Measurements from ENCODE around the gene HSD11B1. TPM values are rescaled to one million over a fixed set of nuclear protein-coding genes. Genes with fewer than 3 reads are reported as not detected.

HSD11B1 gene
- total and polyA plus RNA-seq, 4 donors: 0.09 to 488 (median 304) TPM

DNA sequence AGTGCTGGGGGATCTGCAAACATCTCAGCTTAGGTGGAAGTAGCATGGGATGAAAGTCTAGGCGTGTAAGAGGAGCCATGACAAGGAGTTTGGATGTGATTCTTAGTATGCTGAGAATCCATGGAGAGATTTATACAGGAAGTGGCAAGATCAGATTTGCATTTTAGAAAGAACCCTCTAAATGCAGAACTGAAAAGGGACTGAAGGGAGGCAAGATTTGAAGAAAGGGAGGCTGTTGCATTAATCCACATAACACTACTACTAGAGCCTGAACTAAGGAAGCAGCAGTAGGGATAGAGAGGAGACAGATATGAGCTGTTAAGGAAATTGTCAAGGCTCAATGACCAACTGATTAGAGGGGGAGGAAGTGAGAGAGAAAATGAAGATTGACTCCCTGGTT lies 69.9 kb downstream of the HSD11B1 start:
- H3K9ac ChIP-seq (ENCODE audit: low read depth in 1 of 2, low read length in 2 of 2): no peak overlapping the region
- 94% methylated on average over 1 of the region's 1 CpG for WGBS
- TF ChIP-seq EGR1 (IDR thresholded peaks at IDR 0.05; ENCODE audit: low read depth in 2 of 2): no peak
- TF ChIP-seq, protein P1, sequence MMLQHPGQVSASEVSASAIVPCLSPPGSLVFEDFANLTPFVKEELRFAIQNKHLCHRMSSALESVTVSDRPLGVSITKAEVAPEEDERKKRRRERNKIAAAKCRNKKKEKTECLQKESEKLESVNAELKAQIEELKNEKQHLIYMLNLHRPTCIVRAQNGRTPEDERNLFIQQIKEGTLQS (IDR thresholded peaks at IDR 0.05): no peak
- no peak for TF ChIP-seq TAF1 (conservative IDR thresholded peaks at IDR 0.05)
- no peak overlapping the region for H3K4me3 ChIP-seq (ENCODE audit: low read depth in 1 of 3, low read length in 3 of 3)
- no peaks in the 10 kb centered on the region for H3K36me3 ChIP-seq (ENCODE audit: control insufficient read depth in 4 of 4, insufficient read depth in 3 of 4, low read depth in 1 of 4, low read length in 3 of 4)
- no peaks in the 10 kb centered on the region for H3K27me3 ChIP-seq (ENCODE audit: control insufficient read depth in 4 of 4, insufficient read depth in 4 of 4, low read length in 3 of 4)
- no peaks in the 10 kb centered on the region for H3K9me3 ChIP-seq (ENCODE audit: control insufficient read depth in 4 of 4, low read length in 3 of 4)
- no peaks in the 10 kb centered on the region for H3K4me1 ChIP-seq (ENCODE audit: control insufficient read depth in 4 of 4, insufficient read depth in 4 of 4, low read length in 3 of 4)
- no peak for DNase-seq (ENCODE audit: low spot score)
- H3K27ac ChIP-seq (ENCODE audit: low read depth in 1 of 2, low read length in 2 of 2): no peak overlapping the region

DNA sequence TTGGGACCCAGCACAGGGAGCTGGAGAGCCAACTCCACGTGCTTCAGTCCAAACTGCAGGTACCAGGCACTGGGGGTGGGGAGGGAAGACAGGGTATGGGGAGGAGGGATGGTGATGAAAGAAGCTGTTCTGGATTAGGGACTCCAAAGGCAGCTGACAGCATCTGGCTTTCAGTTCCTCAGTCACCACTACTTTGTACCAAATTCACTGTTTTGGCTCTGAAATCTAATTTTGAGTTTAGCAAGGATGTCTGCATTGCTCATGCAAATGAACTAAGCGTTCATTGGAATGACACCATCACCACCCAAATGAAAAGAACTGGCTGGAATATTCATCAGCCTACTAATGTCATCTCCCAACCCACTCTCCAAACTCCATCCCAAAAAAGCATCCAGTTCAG lies 71.0 kb downstream of the HSD11B1 start:
- no peak for DNase-seq (ENCODE audit: low spot score)
- 81% methylated on average over 2 of the region's 2 CpGs for WGBS
- Histone ChIP-seq H3K4me3 (ENCODE audit: low read depth in 1 of 3, low read length in 3 of 3) (no peak overlapping the region), H3K36me3 (ENCODE audit: control insufficient read depth in 4 of 4, insufficient read depth in 3 of 4, low read depth in 1 of 4, low read length in 3 of 4) (no peaks in the 10 kb centered on the region), H3K9ac (ENCODE audit: low read depth in 1 of 2, low read length in 2 of 2) (no peak overlapping the region), H3K9me3 (ENCODE audit: control insufficient read depth in 4 of 4, low read length in 3 of 4) (no peaks in the 10 kb centered on the region), H3K27ac (ENCODE audit: low read depth in 1 of 2, low read length in 2 of 2) (no peak overlapping the region), H3K27me3 (ENCODE audit: control insufficient read depth in 4 of 4, insufficient read depth in 4 of 4, low read length in 3 of 4) (no peaks in the 10 kb centered on the region), H3K4me1 (ENCODE audit: control insufficient read depth in 4 of 4, insufficient read depth in 4 of 4, low read length in 3 of 4) (peaks cover 0 to 3% (median 1%) of the 10 kb centered on the region in 4 donors)
- TF ChIP-seq, protein P2, sequence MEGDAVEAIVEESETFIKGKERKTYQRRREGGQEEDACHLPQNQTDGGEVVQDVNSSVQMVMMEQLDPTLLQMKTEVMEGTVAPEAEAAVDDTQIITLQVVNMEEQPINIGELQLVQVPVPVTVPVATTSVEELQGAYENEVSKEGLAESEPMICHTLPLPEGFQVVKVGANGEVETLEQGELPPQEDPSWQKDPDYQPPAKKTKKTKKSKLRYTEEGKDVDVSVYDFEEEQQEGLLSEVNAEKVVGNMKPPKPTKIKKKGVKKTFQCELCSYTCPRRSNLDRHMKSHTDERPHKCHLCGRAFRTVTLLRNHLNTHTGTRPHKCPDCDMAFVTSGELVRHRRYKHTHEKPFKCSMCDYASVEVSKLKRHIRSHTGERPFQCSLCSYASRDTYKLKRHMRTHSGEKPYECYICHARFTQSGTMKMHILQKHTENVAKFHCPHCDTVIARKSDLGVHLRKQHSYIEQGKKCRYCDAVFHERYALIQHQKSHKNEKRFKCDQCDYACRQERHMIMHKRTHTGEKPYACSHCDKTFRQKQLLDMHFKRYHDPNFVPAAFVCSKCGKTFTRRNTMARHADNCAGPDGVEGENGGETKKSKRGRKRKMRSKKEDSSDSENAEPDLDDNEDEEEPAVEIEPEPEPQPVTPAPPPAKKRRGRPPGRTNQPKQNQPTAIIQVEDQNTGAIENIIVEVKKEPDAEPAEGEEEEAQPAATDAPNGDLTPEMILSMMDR (IDR thresholded peaks at IDR 0.05; ENCODE audit: low read depth, low read length, missing input control): no peak
- TF ChIP-seq RXRA (IDR thresholded peaks at IDR 0.05): no peak
- TF ChIP-seq NR2F2 (IDR thresholded peaks at IDR 0.05): no peak
- no peak for TF ChIP-seq TAF1 (conservative IDR thresholded peaks at IDR 0.05)
- TF ChIP-seq YY1 (IDR thresholded peaks at IDR 0.05): no peak

DNA sequence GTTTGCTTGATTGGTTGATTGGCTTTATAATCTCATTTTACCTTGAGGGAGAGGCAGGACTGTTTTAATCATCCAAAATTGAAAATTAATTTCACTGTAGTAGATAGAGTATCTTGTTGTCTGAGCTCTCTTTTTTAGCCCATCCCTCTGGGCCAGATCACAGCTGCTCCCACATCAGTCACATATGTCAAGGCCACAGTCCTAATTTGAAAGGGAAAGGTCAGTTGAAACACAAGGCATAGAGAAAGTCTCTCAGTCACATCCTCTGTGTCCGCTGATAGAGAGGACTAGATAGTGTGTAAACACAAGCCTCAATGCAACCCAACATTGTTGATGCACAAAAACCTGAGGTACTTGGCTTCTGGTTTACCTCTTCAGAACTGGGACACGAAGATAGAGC lies 72.9 kb downstream of the HSD11B1 start:
- no peak overlapping the region for H3K27ac ChIP-seq (ENCODE audit: low read depth in 1 of 2, low read length in 2 of 2)
- 95% methylated on average over 2 of the region's 2 CpGs for WGBS

More for the DNA sequence above, 72.9 kb downstream of the HSD11B1 start:
- H3K4me3 ChIP-seq (ENCODE audit: low read depth in 1 of 3, low read length in 3 of 3): no peak overlapping the region
- no peak for DNase-seq (ENCODE audit: low spot score)
- no peaks in the 10 kb centered on the region for H3K36me3 ChIP-seq (ENCODE audit: control insufficient read depth in 4 of 4, insufficient read depth in 3 of 4, low read depth in 1 of 4, low read length in 3 of 4)
- no peaks in the 10 kb centered on the region for H3K9me3 ChIP-seq (ENCODE audit: control insufficient read depth in 4 of 4, low read length in 3 of 4)
- no peaks in the 10 kb centered on the region for H3K27me3 ChIP-seq (ENCODE audit: control insufficient read depth in 4 of 4, insufficient read depth in 4 of 4, low read length in 3 of 4)
- TF ChIP-seq REST (IDR thresholded peaks at IDR 0.05) (no peak), HNF4G (IDR thresholded peaks at IDR 0.05) (no peak)
- no peak overlapping the region for H3K9ac ChIP-seq (ENCODE audit: low read depth in 1 of 2, low read length in 2 of 2)
- H3K4me1 ChIP-seq (ENCODE audit: control insufficient read depth in 4 of 4, insufficient read depth in 4 of 4, low read length in 3 of 4): peaks cover 0 to 3% (median 1%) of the 10 kb centered on the region in 4 donors

All from liver (tissue), 9 donors.